ENCODE measurements around the gene NTNG1.

DNA sequence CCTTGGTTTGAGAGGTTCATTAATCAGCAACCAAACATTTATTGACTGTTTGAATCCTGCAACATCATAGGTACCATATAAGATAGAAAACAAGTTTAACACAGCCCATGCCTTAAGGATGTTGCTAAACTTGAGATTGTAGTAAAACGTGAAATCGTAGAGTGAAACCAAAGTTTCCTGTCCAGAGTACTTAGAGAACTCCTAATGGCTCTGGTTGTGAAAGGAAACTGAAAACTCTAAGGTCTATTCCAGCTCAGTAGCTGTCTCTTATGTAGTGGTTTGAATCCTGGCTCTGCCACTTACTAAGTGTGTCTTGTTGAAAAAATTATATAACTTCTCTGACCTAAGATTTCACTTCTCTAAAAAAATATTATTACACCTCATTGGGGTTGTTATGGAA lies 310.9 kb downstream of the NTNG1 start:
- TF ChIP-seq POLR2A (IDR thresholded peaks at IDR 0.05) = no peak
- TF ChIP-seq POLR2AphosphoS5 (IDR thresholded peaks at IDR 0.05) = no peak
- no peak for TF ChIP-seq EP300 (IDR thresholded peaks at IDR 0.05)
